Suprapubic skin (tissue), 3 donors: ENCODE data around the gene KCNK5.

Experiments used
- POLR2AphosphoS5 ChIP-seq, 3 donors: sonication (generic); formaldehyde crosslinking; IDR thresholded peaks; one replicate each; pipeline ENCODE4 v1.6.1; 2017; ENCODE audit warnings: antibody characterized with exemption in 3 of 3
- TF ChIP-seq, protein P1 (sequence below), 2 donors: fragments of 200-600 bp in 1 of 2; fragments of 450-650 bp in 1 of 2; sonication (generic) in 1 of 2; IDR thresholded peaks; one replicate each; pipeline ENCODE4 v1.5.1; 2016 to 2019; ENCODE audit warnings: antibody characterized with exemption in 2 of 2, mild to moderate bottlenecking in 1 of 2, moderate library complexity in 1 of 2

DNA sequence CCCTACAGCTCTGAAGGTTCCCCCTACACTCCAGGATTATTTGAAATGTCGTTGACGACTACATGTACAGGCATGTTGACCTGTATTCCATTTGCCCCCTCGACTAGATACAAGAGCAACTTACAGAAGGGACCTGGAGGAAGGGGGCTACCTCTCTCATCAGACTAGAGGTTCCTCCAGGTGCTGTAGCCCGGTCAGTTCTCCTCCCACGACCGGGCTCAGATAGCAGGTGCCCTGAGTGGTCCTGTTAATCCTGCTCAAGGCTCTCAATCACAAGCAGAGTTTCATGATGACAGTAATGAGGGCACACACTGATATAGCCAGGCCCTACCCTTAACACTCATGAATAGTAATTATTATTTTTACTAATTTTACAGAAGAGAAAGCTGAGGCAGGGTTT, 36.5 kb downstream of the KCNK5 start:
- TF ChIP-seq, protein P1, sequence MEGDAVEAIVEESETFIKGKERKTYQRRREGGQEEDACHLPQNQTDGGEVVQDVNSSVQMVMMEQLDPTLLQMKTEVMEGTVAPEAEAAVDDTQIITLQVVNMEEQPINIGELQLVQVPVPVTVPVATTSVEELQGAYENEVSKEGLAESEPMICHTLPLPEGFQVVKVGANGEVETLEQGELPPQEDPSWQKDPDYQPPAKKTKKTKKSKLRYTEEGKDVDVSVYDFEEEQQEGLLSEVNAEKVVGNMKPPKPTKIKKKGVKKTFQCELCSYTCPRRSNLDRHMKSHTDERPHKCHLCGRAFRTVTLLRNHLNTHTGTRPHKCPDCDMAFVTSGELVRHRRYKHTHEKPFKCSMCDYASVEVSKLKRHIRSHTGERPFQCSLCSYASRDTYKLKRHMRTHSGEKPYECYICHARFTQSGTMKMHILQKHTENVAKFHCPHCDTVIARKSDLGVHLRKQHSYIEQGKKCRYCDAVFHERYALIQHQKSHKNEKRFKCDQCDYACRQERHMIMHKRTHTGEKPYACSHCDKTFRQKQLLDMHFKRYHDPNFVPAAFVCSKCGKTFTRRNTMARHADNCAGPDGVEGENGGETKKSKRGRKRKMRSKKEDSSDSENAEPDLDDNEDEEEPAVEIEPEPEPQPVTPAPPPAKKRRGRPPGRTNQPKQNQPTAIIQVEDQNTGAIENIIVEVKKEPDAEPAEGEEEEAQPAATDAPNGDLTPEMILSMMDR (IDR thresholded peaks at IDR 0.05), result no peak
- no peak for TF ChIP-seq POLR2AphosphoS5 (IDR thresholded peaks at IDR 0.05)
